Left ventricle myocardium inferior (tissue), 1 donor: ENCODE data around the gene ATXN3. TPM values are rescaled to one million over a fixed set of nuclear protein-coding genes. Genes with fewer than 3 reads are reported as not detected.

Source experiments
- DNase-seq: peaks from one replicate; pipeline ENCODE4 v3.0.0-alpha.2; 2020
- H3K27ac ChIP-seq: fragments of 200-600 bp; replicated peaks from 2 replicates; pipeline ENCODE4 v1.8.0; 2021
- H3K27me3 ChIP-seq: fragments of 200-600 bp; 2 replicates; pipeline ENCODE4 v1.8.0; 2021; ENCODE audit warnings: low read depth
- H3K36me3 ChIP-seq: fragments of 200-600 bp; 2 replicates; pipeline ENCODE4 v1.8.0; 2021
- H3K4me1 ChIP-seq: fragments of 200-600 bp; 2 replicates; pipeline ENCODE4 v1.8.0; 2021
- H3K4me3 ChIP-seq: fragments of 200-600 bp; 2 replicates; pipeline ENCODE4 v1.8.0; 2021; ENCODE audit warnings: mild to moderate bottlenecking, moderate library complexity
- H3K9me3 ChIP-seq: fragments of 200-600 bp; replicated peaks from 2 replicates; pipeline ENCODE4 v1.8.0; 2021
- intact Hi-C: fragments of 100-400 bp; cut with micrococcal nuclease; formaldehyde crosslinking; loops from one replicate; pipeline ENCODE4 v1.11.0; 2022
- total RNA-seq: library from RNA; stranded (reverse); fragmentation: NEBNext Ultra II Directional; extraction: Animal tissue kit (Norgen Biotek cat#: 25700); gene quantifications from one replicate; pipeline ENCODE4 v1.2.1, GENCODE V29; 2021
- TF ChIP-seq, protein P1 (sequence below): fragments of 200-600 bp; IDR thresholded peaks from 2 replicates; pipeline ENCODE4 v1.8.0; 2021; ENCODE audit warnings: antibody characterized with exemption, mild to moderate bottlenecking, borderline replicate concordance
- donor health status: DM: no; HTN: yes; CAD: no; lungs with severe emphysema.

Gene ATXN3
- total RNA-seq, 1 donor from 2014 or later = 15.7 TPM

GRCh38 chr14:92040431-92041051 is 65.8 kb downstream of the ATXN3 start:
- DNase-seq = no peak
- TF ChIP-seq, protein P1, sequence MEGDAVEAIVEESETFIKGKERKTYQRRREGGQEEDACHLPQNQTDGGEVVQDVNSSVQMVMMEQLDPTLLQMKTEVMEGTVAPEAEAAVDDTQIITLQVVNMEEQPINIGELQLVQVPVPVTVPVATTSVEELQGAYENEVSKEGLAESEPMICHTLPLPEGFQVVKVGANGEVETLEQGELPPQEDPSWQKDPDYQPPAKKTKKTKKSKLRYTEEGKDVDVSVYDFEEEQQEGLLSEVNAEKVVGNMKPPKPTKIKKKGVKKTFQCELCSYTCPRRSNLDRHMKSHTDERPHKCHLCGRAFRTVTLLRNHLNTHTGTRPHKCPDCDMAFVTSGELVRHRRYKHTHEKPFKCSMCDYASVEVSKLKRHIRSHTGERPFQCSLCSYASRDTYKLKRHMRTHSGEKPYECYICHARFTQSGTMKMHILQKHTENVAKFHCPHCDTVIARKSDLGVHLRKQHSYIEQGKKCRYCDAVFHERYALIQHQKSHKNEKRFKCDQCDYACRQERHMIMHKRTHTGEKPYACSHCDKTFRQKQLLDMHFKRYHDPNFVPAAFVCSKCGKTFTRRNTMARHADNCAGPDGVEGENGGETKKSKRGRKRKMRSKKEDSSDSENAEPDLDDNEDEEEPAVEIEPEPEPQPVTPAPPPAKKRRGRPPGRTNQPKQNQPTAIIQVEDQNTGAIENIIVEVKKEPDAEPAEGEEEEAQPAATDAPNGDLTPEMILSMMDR = no peak
- intact Hi-C loops = no loop called here
- peak overlapping the region; percentile 82 for H3K4me3 ChIP-seq
- H3K9me3 ChIP-seq = no peaks in the 10 kb centered on the region
- no peaks in the 10 kb centered on the region for H3K27me3 ChIP-seq
- peak overlapping the region; percentile 99 for H3K27ac ChIP-seq
- H3K4me1 ChIP-seq = peaks cover 59% of the 10 kb centered on the region
- H3K36me3 ChIP-seq = peaks cover 10% of the 10 kb centered on the region

GRCh38 chr14:92039719-92040430 is 66.5 kb downstream of the ATXN3 start, which contains the start of gene TRIP11:
Gene TRIP11 (minus strand): TSS chr14:92040059. CDS start chr14:92039685, 374 bp downstream.
- intact Hi-C loops = no loop called here
- Histone ChIP-seq H3K36me3 (peaks cover 10% of the 10 kb centered on the region), H3K9me3 (no peaks in the 10 kb centered on the region), H3K4me3 (peak within 1 kb of the TSS; percentile 82), H3K27me3 (no peaks in the 10 kb centered on the region), H3K27ac (peak within 1 kb of the TSS; percentile 99), H3K4me1 (peaks cover 66% of the 10 kb centered on the region)
- peak; percentile 94 for DNase-seq
- TF ChIP-seq, protein P1 = no peak

DNA sequence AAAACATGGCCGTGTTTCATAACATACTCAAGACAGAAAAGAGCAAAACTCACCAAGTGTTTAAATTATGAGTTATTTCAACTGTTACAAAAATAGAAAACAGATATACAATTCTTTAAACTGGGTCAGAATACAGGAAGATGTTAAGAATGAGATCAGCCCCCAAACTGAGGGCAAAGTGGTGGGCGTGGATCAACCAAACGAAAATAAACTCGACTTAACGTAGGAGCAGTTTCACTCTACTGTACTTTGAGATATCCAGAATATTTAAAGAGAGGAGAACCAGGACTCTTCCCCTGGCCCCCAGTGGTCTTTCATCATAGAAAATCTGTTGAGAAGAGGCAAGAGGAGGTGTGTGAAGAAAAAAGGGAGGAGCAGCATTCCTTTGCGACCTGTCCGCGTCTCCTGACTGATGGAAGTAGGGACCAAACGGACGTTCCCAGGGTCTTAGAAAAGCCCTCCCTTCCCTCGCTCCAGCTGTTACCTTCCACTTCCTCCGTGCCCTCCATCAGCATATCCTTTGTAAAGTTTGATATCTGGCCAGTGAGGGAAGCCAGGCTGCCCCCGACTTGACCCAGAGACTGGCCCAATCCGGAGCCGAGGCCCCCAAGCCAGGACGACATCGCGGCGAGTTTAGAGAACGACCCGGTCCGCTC is 67.2 kb downstream of the ATXN3 start:
- peak overlapping the region; percentile 99 for H3K27ac ChIP-seq
- no peaks in the 10 kb centered on the region for H3K9me3 ChIP-seq
- H3K4me3 ChIP-seq = peak overlapping the region; percentile 82
- intact Hi-C loops = no loop called here
- peaks cover 13% of the 10 kb centered on the region for H3K36me3 ChIP-seq
- TF ChIP-seq, protein P1 = no peak
- peaks cover 71% of the 10 kb centered on the region for H3K4me1 ChIP-seq
- no peak for DNase-seq
- H3K27me3 ChIP-seq = no peaks in the 10 kb centered on the region

DNA sequence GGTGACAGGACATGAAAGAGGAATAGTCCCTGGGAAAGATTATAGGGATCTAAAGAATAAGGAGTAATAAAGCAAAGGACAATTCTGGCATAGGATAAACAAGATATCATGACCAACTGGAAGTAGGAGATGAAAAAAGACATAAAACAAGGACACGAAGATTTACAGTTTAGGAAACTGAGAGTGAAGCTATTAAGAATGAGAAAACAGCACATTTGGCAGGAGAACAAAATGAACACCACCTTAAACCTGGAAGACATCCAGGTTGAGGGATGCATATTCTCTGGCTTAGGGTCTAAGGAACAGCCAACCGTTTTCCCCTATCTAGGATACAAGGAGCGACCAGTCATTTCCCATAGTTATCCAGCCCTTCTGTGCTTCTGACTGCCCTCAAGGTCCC is 68.4 kb downstream of the ATXN3 start:
- intact Hi-C loops = no loop called here
- Histone ChIP-seq H3K4me1 (peaks cover 75% of the 10 kb centered on the region), H3K36me3 (peaks cover 7% of the 10 kb centered on the region), H3K4me3 (peak overlapping the region; percentile 82), H3K27me3 (no peaks in the 10 kb centered on the region), H3K27ac (no peak overlapping the region), H3K9me3 (peaks cover 6% of the 10 kb centered on the region)
- TF ChIP-seq, protein P1 = no peak
- DNase-seq = no peak

- Histone ChIP-seq H3K4me3 (no peak overlapping the region), H3K27ac (no peak overlapping the region), H3K27me3 (no peaks in the 10 kb centered on the region), H3K36me3 (peaks cover 28% of the 10 kb centered on the region), H3K9me3 (peaks cover 6% of the 10 kb centered on the region), H3K4me1 (peaks cover 66% of the 10 kb centered on the region)
- no peak for DNase-seq
- intact Hi-C loops = no loop called here
- TF ChIP-seq, protein P1 = no peak
These were observed 70.5 kb downstream of the ATXN3 start for GRCh38 chr14:92035890-92036289.
